Endothelial cell of umbilical vein (primary cell): Measurements from ENCODE around the gene CACNA1E.

ENCODE experiments used
- CTCF ChIP-seq, 2 donors: IDR thresholded peaks; 1 replicate in 1 of 2; 2 replicates in 1 of 2; pipeline ENCODE4 v1.5.1; 2011; ENCODE audit warnings: low read length in 2 of 2, mild to moderate bottlenecking in 2 of 2, moderate library complexity in 2 of 2, control low read depth in 1 of 2, inconsistent platforms in 1 of 2, low read depth in 1 of 2; ENCODE audit not compliant: insufficient read depth in 1 of 2; ENCODE audit errors: extremely low read depth in 1 of 2
- MAX ChIP-seq: IDR thresholded peaks from 2 replicates; pipeline ENCODE4 v1.6.1; 2011; ENCODE audit not compliant: insufficient read depth, insufficient read length
- POLR2A ChIP-seq: IDR thresholded peaks from 2 replicates; pipeline ENCODE4 v1.6.1; 2012; ENCODE audit warnings: low read depth, mild to moderate bottlenecking, control low read depth, low read length
- POLR2AphosphoS5 ChIP-seq: IDR thresholded peaks from 2 replicates; pipeline ENCODE4 v1.6.1; 2012; ENCODE audit warnings: low read depth, mild to moderate bottlenecking, control low read depth, low read length, moderate library complexity; ENCODE audit not compliant: insufficient read depth

- TF ChIP-seq CTCF (IDR thresholded peaks at IDR 0.05; ENCODE audit: extremely low read depth in 1 of 2, insufficient read depth in 1 of 2, low read depth in 1 of 2, low read length in 2 of 2) (no peak), POLR2A (no peak), POLR2AphosphoS5 (no peak), MAX (no peak)
Measured at GRCh38 chr1:181711820-181712219, 228.5 kb downstream of the CACNA1E start.
